Activated CD4-positive, alpha-beta T cell treated with anti-CD3 and anti-CD28 coated beads, Interleukin-2, amount 50 U/mL, for 16 hours (primary cell): ENCODE measurements around the gene CACNA1D.
"Not testable (repeated sequence)": the region's sequence is repeated elsewhere in the genome, so short reads cannot be mapped to it uniquely, and the experiment has no call there.

Experiments used
- DNase-seq: peaks from one replicate; pipeline ENCODE4 v3.0.0-alpha.2; 2020

The CACNA1D gene

DNA sequence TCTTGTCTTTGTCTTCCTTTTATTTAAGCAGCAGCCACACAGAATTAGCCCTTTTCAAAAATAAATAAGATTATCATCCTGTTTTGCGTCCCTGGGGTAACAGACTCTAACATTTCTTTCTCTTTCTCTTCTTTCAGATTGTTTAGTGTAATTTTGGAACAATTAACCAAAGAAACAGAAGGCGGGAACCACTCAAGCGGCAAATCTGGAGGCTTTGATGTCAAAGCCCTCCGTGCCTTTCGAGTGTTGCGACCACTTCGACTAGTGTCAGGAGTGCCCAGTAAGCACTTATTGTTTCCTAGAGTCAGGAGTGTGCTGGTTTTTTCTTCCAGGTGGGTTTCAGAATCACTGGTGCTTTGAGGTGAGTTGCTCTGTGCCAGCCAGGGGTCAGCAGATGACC is 165.6 kb downstream of the CACNA1D start:
- no peak for DNase-seq

DNA sequence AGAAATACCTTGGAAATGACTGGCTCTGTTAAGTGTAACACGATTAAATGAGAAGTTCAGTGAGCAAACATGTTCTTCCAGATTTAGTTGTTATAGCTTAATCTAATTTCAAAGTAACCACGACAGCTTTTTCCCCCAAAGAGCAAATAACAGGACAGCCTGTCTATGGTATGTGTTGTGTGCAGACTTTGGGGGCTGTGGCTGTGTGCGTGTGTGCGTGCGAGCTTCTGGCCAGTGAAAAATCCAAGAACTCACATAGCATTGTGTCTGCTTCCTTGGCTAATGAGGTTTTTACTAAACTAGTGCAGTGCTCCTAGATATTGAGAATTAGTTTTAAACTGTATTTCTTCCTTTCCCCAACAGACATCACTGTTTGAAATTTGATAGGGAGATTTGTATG is 167.1 kb downstream of the CACNA1D start:
- no peak for DNase-seq

DNA sequence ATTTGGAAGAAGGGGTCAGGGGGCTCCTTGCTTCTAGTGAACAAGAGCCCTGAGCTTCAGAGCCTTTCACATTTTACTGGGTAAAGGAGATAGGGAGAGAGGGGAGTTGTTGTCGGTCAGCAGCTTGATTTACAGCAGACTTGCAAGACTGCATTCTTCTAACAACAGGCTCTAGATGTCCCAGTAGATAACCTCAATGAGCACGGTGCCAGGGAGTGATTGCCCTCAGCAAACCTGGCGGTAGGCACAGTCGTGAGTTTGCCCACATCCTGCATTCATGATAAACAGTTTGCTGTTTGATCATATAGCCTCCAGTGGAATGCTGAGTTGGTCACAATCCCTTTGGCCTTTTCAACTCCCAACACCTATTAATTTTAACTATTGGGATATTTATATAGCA is 170.4 kb downstream of the CACNA1D start:
- not testable (repeated sequence) for DNase-seq

DNA sequence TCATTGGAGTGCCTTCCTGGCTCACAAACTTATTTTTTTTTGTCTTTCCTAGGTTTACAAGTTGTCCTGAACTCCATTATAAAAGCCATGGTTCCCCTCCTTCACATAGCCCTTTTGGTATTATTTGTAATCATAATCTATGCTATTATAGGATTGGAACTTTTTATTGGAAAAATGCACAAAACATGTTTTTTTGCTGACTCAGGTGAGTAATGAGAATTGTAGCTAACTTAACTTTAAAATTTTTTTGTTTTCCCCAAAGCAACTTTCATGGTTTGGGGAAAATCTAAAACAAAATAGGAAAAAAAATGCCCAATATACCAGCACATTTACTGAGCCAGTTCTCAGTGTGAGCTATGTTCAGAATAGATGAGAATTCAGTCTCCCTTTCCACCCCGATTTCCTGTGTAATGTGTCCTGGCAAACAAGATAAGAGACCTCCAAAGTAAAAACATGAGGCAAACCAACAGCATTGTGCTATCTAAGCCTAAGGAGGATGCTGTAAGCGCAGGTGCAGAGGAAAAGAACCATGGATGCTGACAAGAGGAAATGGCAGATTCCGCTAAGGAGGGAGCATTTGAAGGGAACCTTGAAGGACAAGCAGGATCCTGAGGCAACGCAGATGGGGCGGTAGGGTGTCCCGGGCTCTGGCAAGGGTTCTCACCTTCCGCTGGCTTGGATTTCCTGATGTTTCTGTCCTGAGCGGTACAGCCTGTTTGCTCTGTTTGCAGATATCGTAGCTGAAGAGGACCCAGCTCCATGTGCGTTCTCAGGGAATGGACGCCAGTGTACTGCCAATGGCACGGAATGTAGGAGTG is 171.4 kb downstream of the CACNA1D start:
- no peak for DNase-seq

DNA sequence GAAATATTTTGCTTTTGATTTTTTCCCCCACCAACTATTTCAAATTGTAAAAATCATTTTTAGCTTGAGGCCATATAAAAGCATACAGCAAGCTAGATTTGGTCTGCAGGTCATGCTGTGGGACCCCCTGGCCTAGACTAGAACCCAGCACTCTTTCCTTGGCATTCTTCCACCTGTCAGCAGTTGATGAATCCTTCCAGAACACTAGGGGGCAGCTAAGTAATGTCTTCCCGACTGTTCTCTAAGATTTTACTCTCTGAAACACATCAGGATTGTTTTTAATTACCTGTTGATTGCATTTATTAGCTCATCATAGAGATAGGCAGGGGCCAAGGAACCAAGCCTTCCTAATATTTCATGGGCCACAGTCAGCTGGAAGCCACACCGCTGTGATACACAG is 174.5 kb downstream of the CACNA1D start:
- DNase-seq: no peak

DNA sequence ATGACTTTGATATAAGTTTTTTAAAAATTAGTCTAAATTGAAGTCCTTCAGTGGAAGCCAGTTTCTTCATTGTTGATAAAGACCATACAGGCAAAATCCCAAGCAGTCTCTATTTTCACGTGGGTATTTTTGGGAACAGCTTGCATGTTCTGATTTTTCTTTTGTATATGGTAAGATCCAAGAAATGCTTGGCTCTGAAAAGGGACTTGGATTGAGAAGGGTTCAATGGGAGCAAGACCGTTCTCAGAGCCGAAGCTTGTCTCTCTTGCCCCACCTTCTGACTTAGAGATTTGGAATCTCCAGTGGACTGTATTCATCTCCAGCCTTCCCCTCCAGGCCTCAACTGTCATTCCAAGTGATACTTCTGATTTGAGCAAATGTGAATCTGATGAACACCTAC is 176.3 kb downstream of the CACNA1D start:
- DNase-seq: no peak

DNA sequence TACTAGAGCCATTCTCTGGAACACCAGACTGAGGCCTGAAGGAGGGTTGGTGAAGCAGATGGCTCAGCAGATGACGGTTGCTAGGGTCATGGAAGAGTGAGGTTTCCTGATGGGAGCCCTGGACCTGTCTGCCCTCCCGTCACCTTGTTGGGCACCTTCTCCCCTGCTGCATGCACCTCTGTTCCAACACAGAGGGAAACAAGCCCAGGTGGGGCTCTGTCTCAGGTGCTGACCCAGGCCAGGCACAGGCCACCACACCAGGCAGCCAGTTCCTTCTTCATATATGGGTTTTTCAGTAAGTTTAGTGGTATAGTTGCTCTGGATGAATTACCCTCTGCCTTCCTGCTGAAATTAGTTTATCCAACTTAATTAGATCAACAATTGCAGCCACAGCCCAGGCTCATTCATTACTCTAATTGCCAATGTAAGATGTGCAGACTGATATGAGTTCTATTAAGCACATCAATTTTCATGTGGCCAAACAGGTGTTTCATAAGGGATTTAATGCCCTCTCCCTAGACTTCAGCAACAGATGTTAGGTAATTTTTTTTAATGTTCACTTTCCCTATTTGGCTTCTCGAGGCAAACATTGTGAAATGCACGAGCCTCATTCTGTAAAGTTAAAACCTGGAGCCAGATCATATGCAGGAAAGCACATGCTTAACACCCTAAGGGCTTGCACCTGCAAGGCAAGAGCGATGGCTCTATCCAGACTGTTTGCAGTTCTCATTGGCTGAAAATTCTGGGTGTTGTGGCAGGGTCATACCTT is 177.0 kb downstream of the CACNA1D start:
- no peak for DNase-seq

DNA sequence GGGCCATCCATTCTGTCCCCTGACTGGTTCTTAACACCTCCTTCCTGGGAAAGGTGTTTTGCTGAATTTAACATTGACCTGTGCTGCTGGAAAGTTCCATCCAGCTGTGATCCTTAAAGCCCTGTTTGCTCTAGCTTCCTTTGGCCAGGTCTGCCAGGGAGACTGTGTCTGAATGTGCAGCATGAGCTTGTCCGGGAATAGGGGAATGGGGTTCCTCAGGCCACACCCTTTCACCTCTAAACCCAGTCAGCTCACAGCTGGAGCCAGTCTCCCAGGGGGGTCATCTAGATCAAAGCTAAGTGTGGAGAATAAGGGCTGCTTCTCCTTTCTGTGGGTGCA is 177.5 kb downstream of the CACNA1D start:
- no peak for DNase-seq

DNA sequence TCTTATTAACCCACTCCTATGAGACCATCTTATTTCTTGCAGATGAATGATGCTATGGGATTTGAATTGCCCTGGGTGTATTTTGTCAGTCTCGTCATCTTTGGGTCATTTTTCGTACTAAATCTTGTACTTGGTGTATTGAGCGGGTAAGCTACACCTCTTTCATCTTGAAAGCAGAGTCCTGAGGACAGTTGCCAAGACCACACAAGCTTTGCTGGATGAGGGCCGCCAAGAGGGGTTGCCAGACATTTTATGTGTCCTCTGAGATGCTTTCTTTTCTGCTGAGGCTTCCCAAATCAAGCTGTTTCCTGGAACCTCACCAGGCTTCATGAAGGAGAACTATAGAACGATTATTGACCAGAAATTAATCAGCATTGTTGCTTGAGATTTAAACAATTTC is 178.6 kb downstream of the CACNA1D start:
- no peak for DNase-seq

DNA sequence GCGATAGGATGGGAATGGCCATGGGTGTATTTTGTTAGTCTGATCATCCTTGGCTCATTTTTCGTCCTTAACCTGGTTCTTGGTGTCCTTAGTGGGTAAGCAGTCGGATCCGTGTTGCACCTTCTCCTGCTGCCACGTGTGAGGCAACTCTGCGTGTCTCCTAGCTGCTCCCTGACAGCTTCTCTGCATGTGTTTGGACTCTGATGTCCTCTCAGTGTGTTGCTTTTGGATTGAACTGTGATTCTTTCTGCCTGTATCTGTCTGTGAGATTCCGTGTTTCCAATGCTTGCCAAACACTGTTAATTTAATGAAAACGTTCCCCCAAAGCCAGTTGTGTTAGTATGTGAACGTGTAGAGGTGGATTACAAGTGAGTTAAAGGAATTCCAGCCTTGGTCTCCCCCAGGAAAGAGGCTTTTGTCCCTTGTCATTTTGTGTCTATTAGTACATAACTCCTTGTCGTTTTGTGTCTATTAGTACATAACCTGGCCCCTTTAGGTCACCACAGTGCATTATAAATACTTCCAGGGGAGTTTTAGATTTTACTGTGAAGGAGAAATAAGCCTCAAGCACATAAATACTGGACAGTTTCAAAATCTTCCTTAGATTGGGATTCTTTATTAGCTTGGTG is 179.4 kb downstream of the CACNA1D start:
- no peak for DNase-seq

DNA sequence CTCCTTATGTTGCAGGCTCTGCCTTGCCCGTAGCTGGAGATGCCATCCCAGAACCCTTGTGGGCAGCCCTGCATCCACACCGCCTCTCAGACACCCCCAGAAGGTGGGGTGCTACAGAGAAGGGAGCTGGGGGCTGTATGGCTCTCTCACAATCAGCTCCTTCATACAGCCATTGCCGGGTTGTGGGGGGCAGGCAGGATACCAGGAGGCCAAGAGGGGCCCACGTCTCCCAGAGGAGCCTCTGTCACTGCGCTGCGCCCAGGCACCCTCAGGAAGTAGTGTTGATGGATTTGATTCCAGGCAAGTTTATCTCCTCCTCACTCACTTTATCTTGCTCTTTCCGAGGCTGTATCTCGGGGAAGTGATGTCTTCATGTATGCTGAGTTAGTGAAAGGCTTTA is 180.2 kb downstream of the CACNA1D start:
- no peak for DNase-seq

DNA sequence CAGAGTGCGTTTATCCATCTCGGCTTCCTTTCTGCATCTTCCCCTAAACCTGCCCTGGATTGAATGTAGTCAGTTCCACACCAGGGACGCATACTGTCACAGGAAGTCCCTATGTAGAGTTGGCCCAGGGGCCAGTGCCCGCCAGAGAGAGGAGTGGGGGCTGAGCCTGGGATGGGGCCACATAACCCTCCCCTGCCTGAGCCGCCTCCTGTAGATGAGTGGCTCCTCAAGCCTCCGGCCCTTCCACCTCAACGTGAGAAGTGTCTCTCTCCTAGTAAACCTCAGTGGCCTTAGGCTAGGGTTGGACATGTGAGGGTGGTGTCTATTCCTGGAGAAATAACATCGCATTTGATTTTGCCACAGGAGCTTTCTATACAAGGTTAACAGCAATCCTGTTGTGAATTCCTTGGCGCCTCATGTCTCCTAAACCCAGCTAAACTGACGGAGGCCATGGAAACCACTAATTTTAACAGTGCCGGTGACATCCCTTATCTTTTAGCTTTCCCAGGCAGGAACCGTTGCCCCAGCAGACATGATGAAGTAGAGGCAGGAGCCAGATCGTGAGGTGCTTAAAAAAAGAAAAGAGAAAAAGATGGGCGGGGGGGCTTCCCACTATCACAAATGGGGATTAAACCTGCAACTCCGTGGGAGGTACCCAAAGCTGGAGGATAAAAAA is 180.7 kb downstream of the CACNA1D start:
- DNase-seq: no peak

DNA sequence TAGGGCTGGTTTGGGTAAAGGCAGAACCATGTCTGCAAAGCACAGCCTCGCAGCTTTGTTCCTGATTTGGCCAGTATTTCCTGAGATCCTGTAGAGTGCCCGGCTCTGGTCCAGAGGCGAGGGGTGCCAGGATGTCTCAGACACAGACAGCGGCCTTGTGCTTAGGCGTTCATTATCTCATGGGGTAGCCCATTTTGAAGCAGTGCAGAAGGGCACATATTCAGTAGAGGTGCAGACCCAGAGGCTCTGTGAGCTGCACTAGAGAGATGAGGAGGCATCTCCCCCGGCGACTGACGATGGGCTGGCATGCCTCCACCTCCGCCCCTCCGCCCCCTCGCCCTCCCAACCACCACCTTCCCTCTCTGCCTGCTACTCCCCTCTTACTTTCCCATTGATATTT is 181.5 kb downstream of the CACNA1D start:
- no peak for DNase-seq

DNA sequence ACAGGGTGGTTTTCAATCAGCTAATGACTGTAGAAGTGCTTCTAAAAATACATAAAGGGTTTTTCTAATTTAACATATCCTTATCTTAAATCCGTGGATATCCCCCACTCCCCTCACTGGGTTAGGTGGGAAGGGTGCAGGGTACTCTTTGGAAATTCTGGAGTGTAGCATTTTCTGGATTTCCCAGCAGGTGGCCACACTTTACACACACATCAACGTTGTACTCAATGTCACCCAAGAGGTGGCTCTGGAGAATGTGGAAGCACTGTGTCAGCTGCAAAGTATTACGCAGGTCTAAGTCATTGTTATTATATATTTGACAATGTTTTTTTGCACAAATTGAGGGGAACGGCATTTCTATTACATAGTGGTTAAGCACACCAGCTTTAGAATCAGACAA is 183.0 kb downstream of the CACNA1D start:
- DNase-seq: no peak

DNA sequence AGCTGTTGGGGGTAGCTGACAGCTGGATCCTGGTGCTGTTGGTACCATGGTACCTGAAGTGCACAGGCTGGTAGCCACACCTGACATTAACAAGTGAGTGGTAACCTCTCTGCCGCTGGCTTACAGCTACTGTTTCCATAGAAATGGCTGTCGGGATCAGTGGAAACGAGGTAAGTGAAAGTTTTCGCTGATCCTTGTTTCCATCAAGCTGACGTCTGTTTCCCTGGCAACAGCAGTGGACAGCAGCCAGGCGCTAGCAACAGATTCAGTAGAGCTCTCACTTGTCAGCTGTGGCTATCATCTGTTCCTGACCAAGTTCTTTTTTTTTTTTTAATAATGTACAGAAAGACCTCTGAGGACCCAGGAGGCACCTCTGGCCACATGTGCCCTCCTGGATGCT is 185.6 kb downstream of the CACNA1D start:
- DNase-seq: no peak

DNA sequence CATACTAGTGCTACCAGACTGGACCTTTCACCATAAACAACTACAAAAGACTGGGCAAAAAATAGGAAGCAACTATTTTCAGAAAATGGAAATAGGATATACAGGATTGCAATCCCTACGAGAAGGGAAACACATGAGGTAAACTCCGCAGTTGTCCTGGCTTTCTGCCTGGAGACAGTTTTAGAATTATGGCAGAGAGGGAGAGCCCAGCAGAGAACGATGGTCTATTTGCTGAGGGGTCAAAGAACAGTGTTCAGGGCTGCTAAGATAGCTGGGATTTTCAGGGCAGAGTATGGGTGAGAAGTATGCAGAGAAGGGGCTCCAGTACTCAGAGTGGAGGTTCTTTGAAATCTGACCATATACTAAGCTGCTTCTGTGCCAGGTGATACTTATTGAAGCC is 188.4 kb downstream of the CACNA1D start:
- DNase-seq: no peak

DNA sequence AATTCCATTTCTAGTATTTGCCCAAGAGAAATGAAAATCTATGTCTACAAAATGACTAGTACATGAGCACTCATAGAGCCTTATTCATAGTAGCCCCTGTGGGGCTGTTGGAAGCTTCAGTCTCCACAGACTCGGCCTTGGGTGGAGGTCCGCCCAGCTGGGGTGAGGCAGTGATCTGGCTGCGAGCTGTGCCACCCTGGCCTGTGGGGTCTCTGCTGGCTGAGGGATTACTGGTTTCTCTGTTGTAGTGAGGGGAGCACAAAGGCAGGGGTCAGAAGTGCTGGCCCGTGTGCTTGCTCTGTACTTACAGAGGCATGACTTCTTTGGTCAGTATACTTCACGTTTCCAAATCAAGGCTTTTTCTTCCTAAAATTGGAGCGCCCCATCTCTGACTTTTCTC is 193.7 kb downstream of the CACNA1D start:
- no peak for DNase-seq

DNA sequence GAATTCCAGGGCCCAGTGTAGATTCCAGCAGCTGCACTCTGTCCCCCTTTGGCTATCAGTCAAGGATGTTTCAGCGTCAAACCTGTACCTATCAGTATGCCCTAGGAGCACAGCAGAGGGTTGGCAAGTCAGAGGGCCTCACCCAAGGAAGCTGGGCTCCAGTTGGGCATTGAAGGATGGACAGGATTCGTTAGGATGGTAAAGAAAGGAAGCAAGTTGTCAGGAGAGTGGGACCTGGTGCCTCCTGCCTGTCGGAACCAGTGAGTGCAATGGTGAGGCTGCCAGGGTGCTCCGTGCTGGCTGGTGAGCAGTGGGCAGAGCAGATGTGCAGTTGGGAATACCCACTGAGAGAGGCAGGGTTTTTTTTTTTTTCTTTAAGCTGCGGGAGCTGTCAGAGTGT is 194.6 kb downstream of the CACNA1D start:
- DNase-seq: no peak

DNA sequence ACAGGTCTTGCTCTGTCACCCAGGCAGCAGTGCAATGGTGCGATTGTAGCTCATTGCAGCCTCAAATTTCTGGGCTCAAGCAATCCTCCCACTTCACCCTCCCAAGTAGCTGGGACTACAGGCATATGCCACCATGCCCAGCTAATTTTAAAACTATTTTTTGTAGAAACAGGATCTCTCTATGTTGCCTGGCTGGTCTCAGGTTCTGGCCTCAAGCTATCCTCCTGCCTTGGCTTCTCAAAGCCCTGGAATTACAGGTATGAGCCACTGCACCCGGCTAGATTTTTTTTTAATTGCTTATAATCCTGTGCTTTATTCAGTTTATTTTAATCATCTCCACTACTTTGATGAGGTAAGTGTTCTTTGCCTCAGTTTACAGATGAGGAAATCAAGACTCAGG is 195.3 kb downstream of the CACNA1D start:
- DNase-seq: no peak

DNA sequence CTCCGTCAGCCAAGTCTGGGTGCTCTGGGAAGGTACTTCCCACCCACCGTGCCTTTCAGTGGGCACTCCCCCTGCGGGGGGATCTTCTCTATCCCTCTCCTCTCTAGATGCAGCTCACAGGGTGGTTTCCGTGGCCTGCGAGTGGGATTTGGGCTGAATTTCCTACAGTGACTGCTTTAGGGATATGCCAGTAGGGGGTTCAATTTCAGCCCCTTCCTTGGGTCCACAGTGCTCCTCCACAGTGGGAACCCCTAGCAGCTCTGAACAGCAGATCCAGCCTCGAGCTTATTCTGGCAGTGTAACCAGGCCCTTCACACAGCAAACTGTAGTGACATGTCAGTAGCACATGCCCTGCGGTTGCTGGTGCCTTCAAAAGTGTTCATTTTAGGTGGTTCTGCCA is 196.1 kb downstream of the CACNA1D start:
- no peak for DNase-seq

DNA sequence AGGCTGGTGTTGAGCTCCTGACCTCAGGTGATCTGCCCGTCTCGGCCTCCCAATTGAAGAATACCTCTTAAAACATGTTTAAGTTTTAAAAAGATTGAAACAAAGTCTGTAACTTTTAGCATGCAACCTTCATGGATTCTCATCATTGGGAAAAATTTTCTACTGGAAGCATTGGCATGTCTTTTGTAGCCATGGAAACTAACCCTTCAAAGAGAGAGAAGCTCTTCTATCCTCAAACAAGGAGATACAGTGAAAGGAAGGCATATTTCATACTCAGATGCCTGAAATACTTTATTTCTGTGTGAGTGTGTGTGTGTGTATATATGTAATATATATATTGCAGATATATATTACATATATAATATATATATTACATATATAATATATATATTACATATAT is 196.9 kb downstream of the CACNA1D start:
- no peak for DNase-seq

DNA sequence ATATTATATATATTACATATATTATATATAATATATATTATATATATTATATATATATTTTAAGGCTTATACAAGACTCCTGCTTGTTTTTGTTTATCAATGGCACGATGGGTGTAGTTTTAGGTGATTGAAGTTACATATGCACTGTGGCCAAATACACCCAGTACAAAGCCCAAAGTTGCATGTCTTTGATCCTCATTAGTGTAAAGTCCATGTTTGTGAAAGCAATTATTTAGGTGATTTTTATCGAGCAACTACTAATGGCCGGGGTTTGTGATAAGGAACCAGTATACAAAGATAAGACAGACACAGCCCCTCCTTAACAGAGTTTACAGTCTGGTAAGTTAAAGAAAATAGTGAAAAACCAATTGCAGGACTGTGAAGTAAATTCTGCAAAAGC is 197.5 kb downstream of the CACNA1D start:
- DNase-seq: no peak

DNA sequence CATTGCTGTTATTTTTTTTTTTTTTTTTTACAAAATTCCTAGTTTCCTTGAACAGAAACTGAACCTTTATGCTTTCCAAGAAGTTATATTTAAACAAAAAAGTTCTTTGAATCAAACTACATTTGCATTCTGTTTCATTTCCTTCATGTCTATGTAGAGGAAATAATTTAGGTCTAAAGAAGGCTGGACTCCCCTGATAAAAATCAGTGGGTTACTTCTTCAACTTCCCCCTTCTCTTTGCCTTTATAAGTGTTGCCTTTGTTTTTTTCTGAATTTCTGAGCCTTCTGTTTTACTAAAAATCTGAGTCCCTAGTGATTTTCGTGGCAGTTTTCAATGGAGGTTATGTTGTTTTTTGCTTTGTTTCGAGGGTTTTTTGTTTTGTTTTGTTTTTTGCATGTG is 199.0 kb downstream of the CACNA1D start:
- no peak for DNase-seq

DNA sequence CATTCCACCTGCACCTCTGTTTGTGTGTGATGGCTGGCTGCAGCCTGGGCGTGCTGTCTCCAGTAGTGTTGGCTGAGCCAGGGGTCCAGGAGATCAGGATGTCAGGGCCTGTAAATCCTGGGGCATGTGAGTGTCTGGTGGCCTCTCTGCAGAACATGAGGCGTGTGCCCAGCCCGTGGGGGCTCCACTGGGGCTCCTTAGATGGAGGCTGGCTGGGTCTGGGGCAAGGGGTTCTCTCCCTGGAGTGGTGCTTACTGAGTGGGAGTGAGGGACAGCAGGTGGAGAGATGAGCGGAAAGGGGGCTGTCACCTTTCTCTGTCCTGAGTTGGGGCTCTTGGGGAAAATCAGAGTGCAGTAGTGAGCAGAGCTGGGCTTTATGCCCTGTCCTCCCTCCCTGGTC is 199.6 kb downstream of the CACNA1D start:
- no peak for DNase-seq
